Activated CD8-positive, alpha-beta memory T cell treated with anti-CD3 and anti-CD28 coated beads for 4 hours (primary cell): ENCODE results near the gene SBK1.

Source experiments
- DNase-seq, 2 donors: peaks; one replicate each; pipeline ENCODE4 v3.0.0-alpha.2; 2020; ENCODE audit warnings: low read depth in 2 of 2

SBK1 gene

DNA sequence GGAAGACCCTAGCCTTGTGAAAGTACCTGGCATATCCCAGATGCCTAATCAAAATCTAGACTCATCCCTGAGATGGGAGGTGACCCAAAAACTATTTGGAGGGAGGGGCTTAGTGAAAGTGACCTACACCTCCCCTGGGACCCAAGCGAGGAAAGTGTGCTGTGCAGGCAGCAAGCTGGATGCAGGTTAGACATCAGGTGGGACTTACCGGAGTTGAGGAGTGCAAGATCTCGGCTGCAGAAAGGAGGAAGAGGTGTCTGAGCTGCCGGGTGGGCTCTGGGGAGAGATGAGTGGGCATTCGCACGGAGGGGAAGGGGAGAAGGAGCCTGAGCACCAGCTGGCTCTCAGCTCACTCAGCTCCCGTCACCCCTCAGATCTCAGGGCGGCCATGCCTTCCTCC is 10.3 kb upstream of the SBK1 start:
- DNase-seq, result no peak

DNA sequence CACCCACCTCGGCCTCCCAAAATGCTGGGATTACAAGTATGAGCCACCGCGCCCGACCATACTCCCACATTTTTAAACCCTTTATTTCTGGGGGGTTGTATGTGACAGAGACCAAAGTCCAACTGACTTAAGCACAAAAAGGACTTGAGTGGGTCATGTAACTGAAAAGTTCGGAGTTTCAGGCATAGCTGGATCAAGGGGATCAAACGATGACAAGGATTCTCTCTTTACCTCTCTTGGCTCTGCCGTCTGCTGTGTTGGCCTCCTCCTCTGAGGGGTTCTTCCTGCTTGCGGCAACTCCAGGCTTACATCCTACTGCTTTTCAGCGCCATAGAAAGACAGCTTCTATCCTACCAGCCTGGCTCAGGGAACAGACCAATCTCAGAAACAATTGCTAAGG is 9.2 kb upstream of the SBK1 start:
- DNase-seq, result no peak

DNA sequence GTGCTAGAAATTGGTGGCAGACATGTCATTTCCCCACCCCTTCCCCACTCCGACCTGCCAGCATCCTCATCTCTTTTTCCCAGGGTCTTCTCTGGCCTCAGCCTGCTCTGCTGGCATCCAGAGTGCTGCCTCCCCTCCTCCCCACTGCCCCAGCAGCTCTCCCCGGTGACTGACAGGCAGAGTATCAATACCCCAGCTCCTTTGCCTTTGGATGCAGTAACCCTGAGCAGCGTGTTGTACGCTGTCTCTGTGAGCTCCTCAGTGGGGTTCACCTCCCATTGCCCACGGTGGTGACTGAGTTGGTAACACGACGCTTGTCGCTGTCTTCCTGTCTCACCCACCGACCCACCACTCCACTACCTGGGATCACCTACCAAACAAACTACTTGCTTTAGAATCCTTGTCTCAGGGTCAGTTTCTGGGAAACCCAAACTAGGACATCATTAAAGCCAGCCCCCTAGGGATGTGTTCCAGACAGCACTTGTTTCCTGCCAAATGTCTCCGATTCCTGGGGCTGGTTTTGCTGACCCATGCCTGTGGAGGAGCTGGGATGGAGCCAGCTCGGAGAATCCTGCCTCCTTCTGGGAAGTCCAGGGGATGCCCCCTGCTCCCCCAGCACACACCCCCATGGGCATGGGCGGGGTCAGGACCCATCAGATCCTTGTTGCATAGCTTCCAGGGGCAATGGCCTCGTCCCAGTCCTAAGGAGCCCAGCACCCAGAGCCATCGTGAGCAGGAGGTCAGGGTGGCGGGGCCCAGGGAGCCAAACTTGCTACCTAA is 8.3 kb upstream of the SBK1 start:
- no peak for DNase-seq

DNA sequence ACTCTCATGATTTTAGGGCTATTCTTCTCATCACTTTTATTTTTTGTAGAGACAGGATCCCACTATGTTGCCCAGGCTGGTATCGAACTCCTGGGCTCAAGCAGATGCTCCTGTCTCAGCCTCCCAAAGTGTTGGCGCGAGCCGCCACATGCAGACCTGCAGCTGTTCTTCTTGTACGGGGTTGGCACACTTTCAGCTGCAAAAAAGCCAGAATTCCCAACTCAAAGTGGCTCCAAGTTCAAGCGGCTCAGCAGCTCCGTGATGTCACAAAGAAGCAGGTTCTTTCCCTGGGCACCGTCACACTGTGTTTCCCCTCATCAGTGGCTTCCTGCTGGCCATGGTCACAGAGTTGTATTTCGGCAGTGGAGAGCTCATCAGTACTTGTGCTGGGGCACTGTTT is 6.7 kb upstream of the SBK1 start:
- no peak for DNase-seq

DNA sequence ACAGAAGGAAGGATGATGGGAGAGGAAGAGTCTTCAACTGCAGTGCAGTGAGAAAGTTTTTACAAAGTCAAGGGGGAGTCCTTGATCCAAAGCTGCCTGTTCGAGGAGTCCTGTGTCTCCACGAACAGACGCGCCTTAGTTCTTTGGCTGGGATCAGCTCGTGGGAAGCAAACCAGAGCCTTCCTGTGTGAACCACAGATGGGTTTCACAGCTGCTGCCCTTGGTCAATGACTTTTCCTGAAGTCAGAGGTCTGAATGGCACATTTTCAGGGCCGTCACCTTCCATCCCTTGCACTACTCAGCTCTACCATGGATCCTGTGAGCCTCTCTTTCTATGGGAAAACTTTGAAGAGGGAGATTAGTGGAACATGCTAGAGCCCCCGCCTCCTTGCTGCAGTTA is 4.2 kb upstream of the SBK1 start:
- no peak for DNase-seq

DNA sequence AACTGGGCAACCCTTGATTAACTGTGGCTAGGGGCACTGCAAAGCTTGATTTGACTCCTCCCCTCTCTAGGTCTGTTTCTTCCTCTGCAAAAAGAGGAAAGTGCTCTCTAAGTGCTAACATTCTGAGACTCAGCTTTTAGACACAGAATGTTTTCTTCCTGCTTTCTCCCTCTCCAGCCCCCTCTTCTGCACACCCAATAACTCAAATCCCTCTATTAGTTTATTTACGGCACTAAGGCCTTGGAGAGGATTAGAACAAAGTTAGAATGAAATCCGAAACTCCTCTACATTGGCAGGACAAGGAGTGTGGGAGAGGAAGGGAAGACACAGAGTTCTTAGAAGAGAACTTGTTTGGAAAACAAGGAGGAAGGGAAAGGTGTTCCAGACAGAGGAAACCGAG is 3.3 kb upstream of the SBK1 start:
- no peak for DNase-seq

DNA sequence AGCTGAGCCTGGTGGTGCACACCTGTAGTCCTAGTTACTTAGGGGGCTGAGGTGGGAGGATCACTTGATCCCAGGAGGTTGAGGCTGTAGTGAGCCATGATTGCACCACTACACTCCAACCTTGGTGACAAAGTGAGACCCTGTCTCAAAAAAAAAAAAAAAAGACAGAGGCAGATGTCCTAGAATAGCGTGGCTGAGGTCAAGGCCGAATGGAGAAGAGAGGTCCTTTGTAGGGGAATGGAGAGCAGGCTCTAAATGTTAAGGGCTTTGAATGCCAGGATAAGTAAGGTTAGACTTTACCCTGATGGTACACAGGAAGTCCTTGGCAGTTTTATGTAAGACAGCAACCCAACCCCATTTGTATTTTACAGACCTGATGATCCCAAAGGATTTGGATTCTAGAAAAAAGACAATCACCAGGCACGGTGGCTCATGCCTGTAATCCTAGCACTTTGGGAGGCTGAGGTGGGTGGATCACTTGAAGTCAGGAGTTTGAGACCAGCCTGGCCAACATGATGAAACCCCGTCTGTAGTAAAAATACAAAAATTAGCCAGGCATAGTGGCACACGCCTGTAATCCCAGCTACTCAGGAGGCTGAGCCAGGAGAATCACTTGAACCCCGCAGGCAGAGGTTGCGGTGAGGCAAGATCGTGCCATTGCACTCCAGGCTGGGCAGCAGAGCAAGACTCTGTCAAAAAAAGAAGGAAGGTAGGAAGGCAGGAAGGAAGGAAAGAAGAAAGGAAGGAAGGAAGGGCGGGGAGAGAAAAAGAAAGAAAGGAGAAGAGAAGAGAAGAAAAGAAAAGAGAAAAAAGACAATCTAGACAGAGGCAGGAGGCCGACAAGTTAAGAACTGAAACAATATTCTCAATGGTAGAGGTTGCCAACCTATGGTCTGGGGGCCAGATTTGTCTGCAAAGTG is 2.1 kb upstream of the SBK1 start:
- DNase-seq, result no peak

DNA sequence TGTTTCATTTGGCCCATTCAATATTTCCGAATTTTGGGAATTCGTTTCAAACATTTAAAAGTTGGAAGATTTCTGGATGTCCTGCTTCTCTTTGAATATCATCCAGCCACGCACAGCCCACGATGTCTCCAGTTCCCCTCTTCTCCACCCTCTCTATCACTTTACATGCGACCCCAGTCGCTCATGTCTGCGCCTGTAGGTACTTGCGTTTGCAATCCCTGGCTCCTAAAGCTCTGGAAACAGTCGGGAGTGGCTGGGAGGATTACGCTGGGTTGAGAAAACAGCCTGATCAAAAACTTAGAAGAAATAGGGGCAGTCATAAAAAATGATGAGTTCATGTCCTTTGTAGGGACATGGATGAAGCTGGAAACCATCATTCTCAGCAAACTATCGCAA is 1.5 kb upstream of the SBK1 start:
- DNase-seq, result no peak

DNA sequence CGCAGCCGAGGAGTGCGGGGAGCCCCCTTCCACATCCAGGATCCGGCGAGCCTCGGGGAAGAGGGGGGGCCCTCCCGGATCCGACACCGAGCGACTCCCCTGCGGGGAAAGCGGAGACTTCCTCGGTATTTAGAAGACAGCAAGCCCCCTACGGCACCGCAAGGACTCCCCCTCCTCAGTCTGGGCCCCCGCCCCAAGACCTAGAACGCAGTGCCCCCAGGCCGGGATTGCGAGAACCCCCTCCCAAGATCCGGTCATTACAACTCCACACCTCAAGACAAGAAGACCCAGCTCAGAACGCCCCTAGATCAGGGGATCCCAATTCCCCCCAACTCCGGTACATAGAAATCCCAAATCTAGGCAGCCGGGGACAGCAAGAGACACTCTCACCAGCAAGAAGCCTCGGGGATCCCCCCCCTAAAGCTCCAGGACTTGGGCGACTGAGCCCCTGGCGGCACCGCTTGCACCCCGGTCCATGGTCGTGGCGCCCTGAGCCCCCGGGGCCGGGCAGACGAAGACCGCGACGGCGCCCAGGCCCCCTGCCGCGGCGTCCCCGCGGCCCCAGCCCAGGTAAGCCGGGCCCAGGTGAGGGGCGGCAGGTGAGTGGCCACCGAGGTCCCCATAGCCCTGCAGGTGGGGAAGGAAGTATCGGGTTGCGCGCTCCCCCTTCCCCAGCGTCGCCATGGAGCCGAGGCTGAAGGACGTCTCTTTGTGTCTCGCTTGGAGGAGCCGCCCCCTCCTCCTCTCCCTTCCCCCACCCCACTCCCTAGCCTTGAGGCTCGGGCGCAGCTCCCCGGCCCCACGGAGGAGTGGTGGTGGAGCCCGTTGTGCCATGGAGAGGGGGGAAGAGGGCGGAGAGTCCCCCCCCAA is 641 bp downstream of the SBK1 start:
- no peak for DNase-seq

DNA sequence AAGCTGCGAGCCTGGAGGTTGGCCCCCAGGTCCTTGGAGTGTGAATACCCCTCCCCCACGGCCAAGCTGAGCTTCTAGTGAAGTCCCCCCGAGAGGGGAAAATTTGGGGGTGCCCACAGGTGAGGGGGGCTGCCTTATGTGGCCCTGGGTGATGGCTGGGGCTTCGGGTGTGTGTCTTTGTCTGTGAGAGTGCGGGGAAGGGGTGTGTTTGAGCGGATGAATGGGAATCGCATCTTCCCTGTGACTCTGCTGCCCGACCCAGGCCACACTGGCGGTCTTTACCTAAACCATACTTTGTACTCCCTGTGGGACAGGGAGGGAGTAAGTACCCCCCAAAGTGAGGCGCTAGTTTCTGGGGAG is 1.3 kb downstream of the SBK1 start:
- no peak for DNase-seq

DNA sequence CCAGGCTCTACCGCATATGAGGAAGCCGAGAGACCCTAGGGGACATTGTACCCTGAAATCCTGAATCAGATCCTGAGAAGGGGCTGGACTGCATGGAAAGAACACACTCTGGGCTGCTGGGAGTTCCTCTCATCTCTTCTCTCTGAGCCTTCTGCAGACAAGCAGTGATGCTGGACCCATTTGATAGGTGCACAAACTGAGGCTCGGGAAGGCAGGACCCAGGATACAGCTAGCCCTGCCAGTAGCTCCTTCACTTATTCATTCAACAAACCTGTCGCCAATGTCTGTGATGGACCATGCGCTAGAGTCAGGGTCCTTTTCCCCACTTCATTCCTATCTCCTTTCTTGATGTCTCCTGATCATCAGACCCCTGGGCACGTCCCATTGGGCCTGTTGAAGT is 1.9 kb downstream of the SBK1 start:
- DNase-seq, result no peak

DNA sequence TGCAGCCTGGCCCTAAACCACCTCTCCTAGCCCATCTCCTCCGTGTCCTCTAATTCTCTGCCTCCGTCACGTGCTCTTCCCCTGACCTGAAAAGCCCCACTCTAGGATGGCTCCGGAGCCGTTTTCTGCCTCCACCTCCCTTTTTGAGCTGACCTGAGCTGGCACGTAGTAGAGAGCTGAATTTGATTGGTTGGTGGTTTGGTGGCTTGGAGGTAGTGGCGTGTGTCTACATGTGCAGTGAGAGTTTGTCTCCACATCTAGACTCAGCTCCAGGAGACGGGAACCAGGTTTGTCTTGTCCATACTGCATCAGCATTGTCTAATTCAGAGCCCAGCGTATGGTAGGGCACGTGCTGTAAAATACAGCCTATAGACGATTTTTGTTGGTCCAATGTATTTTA is 3.0 kb downstream of the SBK1 start:
- DNase-seq, result no peak

DNA sequence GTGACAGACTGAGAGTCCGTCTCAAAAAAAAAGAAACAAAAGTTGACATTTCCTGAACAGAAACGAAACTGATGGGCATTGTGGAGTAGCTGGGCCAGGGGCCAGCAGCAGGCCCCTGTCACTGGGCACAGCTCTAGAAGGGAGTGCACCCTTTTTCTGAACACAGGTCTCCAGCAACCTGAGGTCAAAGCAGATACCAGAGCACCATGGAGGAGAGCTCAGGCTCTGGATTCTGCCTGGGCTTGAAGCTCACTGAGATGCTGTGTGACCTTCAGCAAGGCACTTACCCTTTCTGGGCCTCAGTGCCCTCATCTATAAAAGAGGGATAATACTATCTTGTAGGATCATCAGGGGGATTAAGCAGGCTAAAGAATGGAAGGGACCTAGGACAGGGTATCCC is 5.0 kb downstream of the SBK1 start:
- no peak for DNase-seq

DNA sequence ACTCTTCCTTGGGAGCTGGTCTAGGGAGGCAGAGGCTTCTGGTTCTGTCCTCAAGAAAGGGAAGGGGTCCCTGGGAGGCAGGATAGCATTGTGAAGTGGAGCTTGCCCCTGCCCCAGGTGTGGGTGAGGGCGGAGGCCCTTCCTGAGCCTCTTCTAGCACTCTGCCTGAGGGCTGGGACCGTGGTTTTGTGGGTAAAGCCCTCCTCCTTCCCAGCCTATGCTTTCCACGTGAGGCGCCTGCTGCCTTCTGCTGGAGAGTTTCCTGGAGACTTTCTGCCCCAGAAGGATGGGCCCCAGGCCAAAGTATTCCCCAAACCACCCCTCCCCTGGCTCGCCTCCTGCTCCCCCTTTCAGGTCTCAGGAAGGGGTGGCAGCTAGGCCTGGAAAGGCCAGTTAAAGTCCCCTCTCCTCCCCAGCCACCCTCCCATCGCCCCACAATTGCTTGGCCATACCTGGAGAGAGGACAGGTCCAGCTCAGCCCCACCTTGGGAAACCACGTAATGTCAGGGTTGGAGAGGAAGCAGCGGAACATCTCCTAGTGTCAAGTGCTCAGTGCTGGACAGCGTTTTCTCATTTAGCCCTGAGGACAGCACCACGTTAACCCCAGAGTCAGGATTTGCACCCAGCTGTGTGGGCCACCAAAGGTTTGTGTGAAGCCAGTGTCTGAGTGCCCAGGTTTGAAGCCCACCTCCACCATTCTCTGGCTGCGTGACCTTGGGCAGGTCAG is 5.6 kb downstream of the SBK1 start:
- no peak for DNase-seq

DNA sequence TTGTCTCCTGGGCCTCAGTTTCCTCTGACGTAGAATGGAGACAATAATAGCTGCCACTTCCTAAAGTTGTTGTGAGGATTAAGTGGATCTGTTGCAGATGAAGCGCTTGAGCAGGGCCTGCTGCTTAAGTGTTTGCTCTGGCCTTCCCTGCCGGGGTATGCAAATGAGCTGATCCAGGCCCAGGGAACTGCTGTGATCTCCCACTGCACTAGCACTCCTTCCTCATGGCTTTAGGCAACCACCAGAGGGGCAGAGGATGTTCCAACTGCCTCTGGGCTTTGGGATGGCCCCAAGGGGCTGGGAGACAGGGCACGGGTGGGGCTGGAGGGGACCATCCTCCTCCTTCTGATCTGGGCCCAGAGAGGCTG is 6.2 kb downstream of the SBK1 start:
- no peak for DNase-seq

DNA sequence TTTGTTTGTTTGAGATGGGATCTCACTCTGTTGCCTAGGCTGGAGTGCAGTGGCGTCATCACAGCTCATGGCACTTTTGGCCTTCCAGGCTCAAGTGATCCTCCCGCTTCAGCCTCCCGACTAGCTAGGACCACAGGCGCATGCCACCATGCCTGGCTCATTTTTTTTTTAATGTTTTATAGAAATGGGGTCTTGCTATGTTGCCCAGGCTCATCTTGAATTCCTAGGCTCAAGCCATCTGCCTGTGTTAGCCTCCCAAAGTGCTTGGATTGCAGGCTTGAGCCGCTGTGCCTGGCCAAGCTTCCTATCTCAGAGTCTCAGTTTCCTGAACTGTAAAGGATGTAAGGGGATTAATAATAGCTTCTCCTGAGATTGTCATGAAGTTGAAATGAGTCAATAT is 8.0 kb downstream of the SBK1 start:
- DNase-seq, result no peak

DNA sequence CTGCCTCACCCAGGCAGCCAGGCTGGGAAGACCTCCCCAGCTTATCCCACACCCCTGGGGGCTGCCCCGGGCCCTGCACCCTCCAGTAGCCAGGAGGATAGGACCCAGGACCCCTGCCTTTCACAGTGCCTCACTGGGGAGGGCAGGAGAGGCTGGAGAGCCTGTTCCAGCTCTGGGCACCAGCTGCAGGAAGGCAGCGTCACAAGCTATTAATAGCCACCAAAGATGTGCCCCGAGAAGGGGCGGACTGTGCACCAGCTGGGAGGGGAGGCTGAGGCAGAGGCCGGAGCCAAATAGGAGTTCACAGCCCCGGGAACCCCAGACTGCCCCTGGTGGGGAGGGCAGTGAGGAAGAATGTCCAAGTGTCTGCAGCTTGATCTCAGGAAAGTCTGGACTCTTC is 8.8 kb downstream of the SBK1 start:
- DNase-seq, result no peak

DNA sequence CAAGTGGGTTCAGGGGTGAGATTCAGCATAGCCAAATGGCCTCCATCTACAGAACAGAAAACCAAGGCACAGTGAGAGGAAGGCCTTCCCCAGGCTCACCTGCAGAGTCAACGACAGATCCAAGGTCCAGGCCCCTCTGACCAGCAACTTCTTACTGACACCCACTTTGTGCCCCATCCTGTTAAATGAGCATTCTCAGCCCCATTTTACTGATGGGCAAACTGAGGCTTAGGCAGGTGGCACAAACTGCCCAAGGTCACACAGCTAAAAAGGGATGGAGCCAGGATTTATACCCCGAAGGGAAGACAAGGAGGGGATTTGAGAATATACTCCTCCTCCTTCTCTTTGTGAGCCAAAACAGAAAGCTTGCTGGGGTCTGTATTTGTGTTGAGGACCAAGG is 9.3 kb downstream of the SBK1 start:
- DNase-seq, result no peak

DNA sequence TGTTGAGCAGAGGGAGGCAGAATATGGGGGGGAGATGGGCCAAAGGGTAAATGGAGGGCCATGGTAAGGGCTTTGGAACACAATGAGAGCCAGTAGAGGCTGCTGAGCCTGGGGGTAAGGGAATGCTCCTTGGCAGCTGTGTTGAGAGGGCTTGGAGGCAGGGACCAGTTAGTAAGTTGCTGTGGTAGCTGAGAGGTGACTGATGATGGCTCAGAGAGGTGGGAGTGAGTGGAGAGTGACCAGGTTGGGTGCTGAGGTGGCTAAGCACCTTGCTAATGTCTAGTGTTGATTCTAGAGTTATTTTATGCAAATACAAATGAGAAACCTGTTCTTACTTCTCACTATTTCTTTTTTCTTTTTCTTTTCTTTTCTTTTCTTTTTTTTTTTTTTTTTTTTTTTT is 10.8 kb downstream of the SBK1 start:
- no peak for DNase-seq

DNA sequence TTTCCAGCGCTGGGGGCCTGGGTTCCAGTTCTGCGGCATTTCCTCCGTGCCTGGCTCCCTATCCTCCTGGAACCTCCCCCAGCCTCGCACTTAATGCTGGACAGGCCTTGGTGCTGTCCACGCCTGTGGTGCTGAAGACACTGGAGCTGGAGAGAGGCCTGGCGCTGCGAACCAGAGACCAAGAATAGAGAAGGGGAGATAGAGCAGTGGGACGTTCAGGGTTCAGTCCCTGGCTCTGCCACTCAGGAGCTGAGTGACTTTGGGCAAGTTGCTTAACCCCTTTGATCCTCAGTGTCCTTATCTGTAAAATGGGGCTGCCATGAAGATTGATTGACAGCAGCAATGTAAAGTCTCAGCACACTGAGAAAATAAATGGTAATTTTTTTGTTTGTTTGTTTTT is 11.9 kb downstream of the SBK1 start:
- no peak for DNase-seq

DNA sequence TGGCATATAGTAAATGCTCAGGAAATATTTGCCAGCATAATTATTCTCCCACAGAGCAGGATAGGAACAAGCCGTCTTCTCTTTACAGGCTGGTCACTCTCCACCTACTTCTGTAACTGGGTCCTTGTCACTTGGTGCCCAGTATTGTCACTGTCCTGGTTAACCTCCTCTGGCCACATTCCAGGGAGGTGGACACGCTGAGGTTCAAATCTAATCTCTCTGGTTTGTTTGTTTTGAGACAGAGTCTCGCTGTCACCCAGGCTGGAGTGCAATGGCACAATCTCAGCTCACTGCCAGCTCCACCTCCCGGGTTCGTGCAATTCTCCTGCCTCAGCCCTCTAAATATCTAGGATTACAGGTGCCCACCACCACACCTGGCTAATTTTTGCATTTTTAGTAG is 15.6 kb downstream of the SBK1 start:
- DNase-seq, result no peak
